Left ventricle myocardium inferior (tissue), 1 donor: ENCODE data around the gene STK39. TPM values are rescaled to one million over a fixed set of nuclear protein-coding genes. Genes with fewer than 3 reads are reported as not detected.

ENCODE experiments used
- DNase-seq: peaks from one replicate; pipeline ENCODE4 v3.0.0-alpha.2; 2020
- H3K27ac ChIP-seq: fragments of 200-600 bp; replicated peaks from 2 replicates; pipeline ENCODE4 v1.8.0; 2021
- H3K27me3 ChIP-seq: fragments of 200-600 bp; 2 replicates; pipeline ENCODE4 v1.8.0; 2021; ENCODE audit warnings: low read depth
- H3K36me3 ChIP-seq: fragments of 200-600 bp; 2 replicates; pipeline ENCODE4 v1.8.0; 2021
- H3K4me1 ChIP-seq: fragments of 200-600 bp; 2 replicates; pipeline ENCODE4 v1.8.0; 2021
- H3K4me3 ChIP-seq: fragments of 200-600 bp; 2 replicates; pipeline ENCODE4 v1.8.0; 2021; ENCODE audit warnings: mild to moderate bottlenecking, moderate library complexity
- H3K9me3 ChIP-seq: fragments of 200-600 bp; replicated peaks from 2 replicates; pipeline ENCODE4 v1.8.0; 2021
- CTCF ChIP-seq: fragments of 200-600 bp; IDR thresholded peaks from 2 replicates; pipeline ENCODE4 v1.8.0; 2021; ENCODE audit warnings: antibody characterized with exemption, mild to moderate bottlenecking, borderline replicate concordance
- intact Hi-C: fragments of 100-400 bp; cut with micrococcal nuclease; formaldehyde crosslinking; loops from one replicate; pipeline ENCODE4 v1.11.0; 2022
- total RNA-seq: library from RNA; stranded (reverse); fragmentation: NEBNext Ultra II Directional; extraction: Animal tissue kit (Norgen Biotek cat#: 25700); gene quantifications from one replicate; pipeline ENCODE4 v1.2.1, GENCODE V29; 2021
- donor health status: DM: no; HTN: yes; CAD: no; lungs with severe emphysema.

STK39 gene
- total RNA-seq, 1 donor from 2014 or later = 23.2 TPM

- H3K36me3 ChIP-seq = peaks cover 9% of the 10 kb centered on the region
- no peaks in the 10 kb centered on the region for H3K4me1 ChIP-seq
- no peaks in the 10 kb centered on the region for H3K27me3 ChIP-seq
- no peak for TF ChIP-seq CTCF
- no peak for DNase-seq
- no peak overlapping the region for H3K27ac ChIP-seq
- H3K9me3 ChIP-seq = peaks cover 10% of the 10 kb centered on the region
- intact Hi-C loops = no loop called here
- no peak overlapping the region for H3K4me3 ChIP-seq
Measured at GRCh38 chr2:167955264-167955906, 292.0 kb downstream of the STK39 start.

GRCh38 chr2:167954495-167954894 lies 292.9 kb downstream of the STK39 start:
- no peak for DNase-seq
- Histone ChIP-seq H3K36me3 (peaks cover 9% of the 10 kb centered on the region), H3K27ac (no peak overlapping the region), H3K27me3 (no peaks in the 10 kb centered on the region), H3K4me3 (no peak overlapping the region), H3K9me3 (peaks cover 10% of the 10 kb centered on the region), H3K4me1 (no peaks in the 10 kb centered on the region)
- intact Hi-C loops = no loop called here
- TF ChIP-seq CTCF = no peak

- Histone ChIP-seq H3K27me3 (no peaks in the 10 kb centered on the region), H3K4me3 (no peak overlapping the region), H3K4me1 (no peaks in the 10 kb centered on the region), H3K36me3 (peaks cover 9% of the 10 kb centered on the region), H3K27ac (no peak overlapping the region), H3K9me3 (peaks cover 10% of the 10 kb centered on the region)
- DNase-seq = no peak
- intact Hi-C loops = no loop called here
- TF ChIP-seq CTCF = no peak
Measured at GRCh38 chr2:167953776-167954175, 293.6 kb downstream of the STK39 start.

GRCh38 chr2:167950571-167950970 lies 296.8 kb downstream of the STK39 start:
- H3K36me3 ChIP-seq = peaks cover 9% of the 10 kb centered on the region
- DNase-seq = no peak
- no peak for TF ChIP-seq CTCF
- no peaks in the 10 kb centered on the region for H3K27me3 ChIP-seq
- intact Hi-C loops = no loop called here
- H3K27ac ChIP-seq = no peak overlapping the region
- H3K4me1 ChIP-seq = no peaks in the 10 kb centered on the region
- H3K9me3 ChIP-seq = peaks cover 10% of the 10 kb centered on the region
- H3K4me3 ChIP-seq = no peak overlapping the region

GRCh38 chr2:167946441-167946841 lies 301.0 kb downstream of the STK39 start:
- no peak for DNase-seq
- intact Hi-C loops = no loop called here
- Histone ChIP-seq H3K27ac (no peak overlapping the region), H3K4me1 (no peaks in the 10 kb centered on the region), H3K9me3 (no peaks in the 10 kb centered on the region), H3K27me3 (no peaks in the 10 kb centered on the region), H3K4me3 (no peak overlapping the region), H3K36me3 (no peaks in the 10 kb centered on the region)
- no peak for TF ChIP-seq CTCF
